Caco-2 (cell line): ENCODE results near the gene MYOD1. TPM values are rescaled to one million over a fixed set of nuclear protein-coding genes. Genes with fewer than 3 reads are reported as not detected.

Experiments
- BruUV-seq: library from RNA; stranded (reverse); fragments of 400-500 nt; replicated peaks from 2 replicates; lab custom pipeline; 2021; lab: Mats Ljungman, UMichigan
- CTCF ChIA-PET: fragments of 300-600 bp; sonication (Branson Sonifier 250); formaldehyde crosslinking; loops from one replicate; lab custom pipeline; 2022; ENCODE audit warnings: antibody characterized with exemption; lab: Charles Lee
- POLR2A ChIA-PET: fragments of 300-600 bp; sonication (Branson Sonifier 250); formaldehyde crosslinking; loops from one replicate; lab custom pipeline; 2022; ENCODE audit warnings: antibody characterized with exemption; lab: Charles Lee
- DNase-seq, 2 experiments: peaks; one replicate each; pipeline versions ENCODE4 v3.0.0 to v3.0.0-alpha.2; 2020 to 2022
- H3K27me3 ChIP-seq: replicated peaks from 2 replicates; pipeline ENCODE4 v1.6.0; 2011; ENCODE audit warnings: low read length; ENCODE audit not compliant: control insufficient read depth, insufficient read depth
- H3K36me3 ChIP-seq: 2 replicates; pipeline ENCODE4 v1.5.1; 2011; ENCODE audit warnings: low read length; ENCODE audit not compliant: control insufficient read depth, insufficient read depth
- H3K4me1 ChIP-seq: fragments of 250-450 bp; sonication (Bioruptor Pico); 2 replicates; pipeline ENCODE4 v1.5.1; 2020; ENCODE audit warnings: mild to moderate bottlenecking
- H3K4me3 ChIP-seq: 2 replicates; pipeline ENCODE4 v1.5.1; 2011; ENCODE audit warnings: low read depth, mild to moderate bottlenecking, control low read depth, low read length
- H3K9me3 ChIP-seq: fragments of 250-450 bp; sonication (Bioruptor Pico); 2 replicates; pipeline ENCODE4 v1.5.1; 2020; ENCODE audit warnings: mild to moderate bottlenecking, moderate library complexity
- H3K27ac Mint-ChIP-seq: one replicate; pipeline ENCODE4 v1.8.0; 2022; ENCODE audit warnings: mixed read lengths; ENCODE audit not compliant: unreplicated experiment
- H3K27me3 Mint-ChIP-seq: one replicate; pipeline ENCODE4 v1.8.0; 2022; ENCODE audit warnings: mixed read lengths; ENCODE audit not compliant: insufficient read depth, unreplicated experiment
- H3K36me3 Mint-ChIP-seq: one replicate; pipeline ENCODE4 v1.8.0; 2022; ENCODE audit warnings: mild to moderate bottlenecking, mixed read lengths; ENCODE audit not compliant: insufficient read depth, unreplicated experiment
- H3K4me1 Mint-ChIP-seq: one replicate; pipeline ENCODE4 v1.8.0; 2022; ENCODE audit warnings: low read depth, mixed read lengths; ENCODE audit not compliant: unreplicated experiment
- H3K4me3 Mint-ChIP-seq: one replicate; pipeline ENCODE4 v1.8.0; 2022; ENCODE audit warnings: mild to moderate bottlenecking, moderate library complexity, mixed read lengths; ENCODE audit not compliant: unreplicated experiment
- H3K9me3 Mint-ChIP-seq: one replicate; pipeline ENCODE4 v1.8.0; 2022; ENCODE audit warnings: mixed read lengths; ENCODE audit not compliant: unreplicated experiment
- CTCF ChIP-seq, 2 experiments: fragments of 200-600 bp in 1 of 2; IDR thresholded peaks; 1 replicate in 1 of 2; 2 replicates in 1 of 2; pipeline versions ENCODE4 v1.5.1 to v1.8.0; 2011 to 2022; ENCODE audit warnings: antibody characterized with exemption in 1 of 2, control low read depth in 1 of 2, inconsistent platforms in 1 of 2, low read depth in 1 of 2, low read length in 1 of 2, mild to moderate bottlenecking in 1 of 2, moderate library complexity in 1 of 2; ENCODE audit not compliant: insufficient read depth in 1 of 2, severe bottlenecking in 1 of 2, unreplicated experiment in 1 of 2
- intact Hi-C: fragments of 100-400 bp; cut with micrococcal nuclease; formaldehyde crosslinking; loops from one replicate; pipeline ENCODE4 v1.10.0; 2022; ENCODE audit not compliant: unreplicated experiment
- total RNA-seq: library from RNA; stranded (reverse); gene quantifications from 2 replicates; pipeline ENCODE4 v1.2.3, GENCODE V29; 2022

Gene MYOD1
- total RNA-seq, 1 experiment from 2014 or later, result not detected

GRCh38 chr11:17693531-17693930 is 25.8 kb upstream of the MYOD1 start:
- intact Hi-C loops, result no loop called here
- Histone ChIP-seq H3K36me3 (no peaks in the 10 kb centered on the region), H3K4me1 (no peaks in the 10 kb centered on the region), H3K9me3 (no peaks in the 10 kb centered on the region), H3K4me3 (no peak overlapping the region), H3K27me3 (peaks cover 1% of the 10 kb centered on the region; the same call in 1 of the 2 replicates)
- H3K27me3 Mint-ChIP-seq, result peaks cover 19% of the 10 kb centered on the region
- ChIA-PET POLR2A (no interaction called here), CTCF (no interaction called here)
- H3K9me3 Mint-ChIP-seq, result no peaks in the 10 kb centered on the region
- DNase-seq, result no peak
- H3K27ac Mint-ChIP-seq, result no peak overlapping the region
- H3K36me3 Mint-ChIP-seq, result no peaks in the 10 kb centered on the region
- TF ChIP-seq CTCF (IDR thresholded peaks at IDR 0.05; ENCODE audit: insufficient read depth in 1 of 2, low read depth in 1 of 2, low read length in 1 of 2, severe bottlenecking in 1 of 2, unreplicated experiment in 1 of 2), result no peak
- no peaks in the 10 kb centered on the region for H3K4me1 Mint-ChIP-seq
- H3K4me3 Mint-ChIP-seq, result no peak overlapping the region
- no TSS peak for BruUV-seq

DNA sequence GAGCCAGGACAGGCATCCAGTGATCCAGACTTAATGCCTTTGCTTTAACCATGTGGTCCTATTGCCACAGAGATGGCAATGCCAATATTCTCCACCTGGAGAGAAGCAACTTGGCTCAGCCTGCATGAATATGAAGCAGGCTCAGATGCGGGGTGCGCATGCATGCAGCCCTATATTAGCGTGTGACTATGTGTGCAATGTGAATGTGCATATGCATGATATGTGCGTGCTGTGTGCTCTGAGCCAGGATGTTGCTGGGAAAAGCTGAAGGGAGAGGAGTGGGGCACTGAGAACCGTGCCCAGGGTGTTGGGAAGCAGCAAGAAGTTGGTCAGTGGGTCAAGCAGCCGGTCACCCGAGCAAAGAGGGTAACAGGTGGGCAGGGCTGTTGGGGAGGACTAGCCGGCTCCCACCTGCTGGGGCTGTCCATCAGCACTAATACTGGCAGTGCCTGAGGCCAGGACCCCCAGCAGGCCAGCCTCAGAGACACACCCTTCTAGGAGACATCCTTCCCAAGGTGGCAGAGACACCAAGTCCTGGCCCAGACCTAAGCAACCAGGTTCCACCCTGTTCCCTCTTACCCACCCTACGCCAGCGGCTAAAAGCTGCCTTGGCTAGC is 24.8 kb upstream of the MYOD1 start:
- CTCF ChIA-PET, result no interaction called here
- Histone ChIP-seq H3K4me3 (no peak overlapping the region), H3K36me3 (no peaks in the 10 kb centered on the region), H3K4me1 (no peaks in the 10 kb centered on the region), H3K9me3 (no peaks in the 10 kb centered on the region), H3K27me3 (peaks cover 1% of the 10 kb centered on the region; the same call in 1 of the 2 replicates)
- BruUV-seq, result no TSS peak
- no peak for TF ChIP-seq CTCF (IDR thresholded peaks at IDR 0.05; ENCODE audit: insufficient read depth in 1 of 2, low read depth in 1 of 2, low read length in 1 of 2, severe bottlenecking in 1 of 2, unreplicated experiment in 1 of 2)
- Mint-ChIP-seq H3K27me3 (peaks cover 19% of the 10 kb centered on the region), H3K4me3 (no peak overlapping the region), H3K27ac (no peak overlapping the region), H3K36me3 (no peaks in the 10 kb centered on the region), H3K9me3 (no peaks in the 10 kb centered on the region), H3K4me1 (no peaks in the 10 kb centered on the region)
- DNase-seq, result no peak
- intact Hi-C loops, result no loop called here
- POLR2A ChIA-PET, result no interaction called here

- Histone ChIP-seq H3K4me3 (no peak overlapping the region), H3K36me3 (no peaks in the 10 kb centered on the region), H3K9me3 (no peaks in the 10 kb centered on the region), H3K4me1 (no peaks in the 10 kb centered on the region), H3K27me3 (peaks cover 1% of the 10 kb centered on the region; the same call in 1 of the 2 replicates)
- Mint-ChIP-seq H3K27me3 (peaks cover 19% of the 10 kb centered on the region), H3K4me1 (no peaks in the 10 kb centered on the region), H3K36me3 (no peaks in the 10 kb centered on the region), H3K4me3 (no peak overlapping the region), H3K27ac (no peak overlapping the region), H3K9me3 (no peaks in the 10 kb centered on the region)
- TF ChIP-seq CTCF (IDR thresholded peaks at IDR 0.05; ENCODE audit: insufficient read depth in 1 of 2, low read depth in 1 of 2, low read length in 1 of 2, severe bottlenecking in 1 of 2, unreplicated experiment in 1 of 2), result no peak
- CTCF ChIA-PET, result no interaction called here
- no TSS peak for BruUV-seq
- intact Hi-C loops, result no loop called here
- POLR2A ChIA-PET, result no interaction called here
- DNase-seq, result no peak
Measured at GRCh38 chr11:17695454-17696441, 23.6 kb upstream of the MYOD1 start.
